HepG2 (cell line): ENCODE measurements around the gene IDH3A. TPM values are rescaled to one million over a fixed set of nuclear protein-coding genes. Genes with fewer than 3 reads are reported as not detected.

Experiments used
- FOXC1 ChIP-seq: sonication (generic); formaldehyde crosslinking; IDR thresholded peaks from 2 replicates; pipeline ENCODE4 v1.8.0; 2022; ENCODE audit warnings: mild to moderate bottlenecking, missing genetic modification reagents, borderline replicate concordance
- FOXK2 ChIP-seq: fragments of 450-650 bp; IDR thresholded peaks from 2 replicates; pipeline ENCODE4 v1.6.1; 2016
- HINFP ChIP-seq: sonication (generic); formaldehyde crosslinking; IDR thresholded peaks from 2 replicates; pipeline ENCODE4 v1.4.0; 2020; ENCODE audit warnings: low read depth, mild to moderate bottlenecking, missing genetic modification reagents
- REST ChIP-seq, 2 experiments: IDR thresholded peaks; 2 replicates each; pipeline ENCODE4 v1.6.1; 2011 to 2012; ENCODE audit warnings: low read length in 2 of 2, borderline replicate concordance in 1 of 2, low read depth in 1 of 2, mild to moderate bottlenecking in 1 of 2, moderate library complexity in 1 of 2
- TFAP4 ChIP-seq: sonication (generic); IDR thresholded peaks from 2 replicates; pipeline ENCODE4 v1.6.1; 2016; ENCODE audit warnings: low read depth, borderline replicate concordance
- THRA ChIP-seq: sonication (generic); formaldehyde crosslinking; IDR thresholded peaks from 2 replicates; pipeline ENCODE4 v1.4.0; 2020; ENCODE audit warnings: missing genetic modification reagents, borderline replicate concordance
- ZBTB8A ChIP-seq: sonication (generic); formaldehyde crosslinking; IDR thresholded peaks from 2 replicates; pipeline ENCODE4 v1.4.0; 2020; ENCODE audit warnings: mild to moderate bottlenecking, low read depth, missing genetic modification reagents, borderline replicate concordance
- ZNF142 ChIP-seq: sonication (generic); formaldehyde crosslinking; IDR thresholded peaks from 2 replicates; pipeline ENCODE4 v1.4.0; 2020; ENCODE audit warnings: missing genetic modification reagents
- ZNF281 ChIP-seq: sonication (generic); formaldehyde crosslinking; IDR thresholded peaks from 2 replicates; pipeline ENCODE4 v1.4.0; 2020; ENCODE audit warnings: missing genetic modification reagents, borderline replicate concordance
- ZNF460 ChIP-seq: sonication (generic); formaldehyde crosslinking; IDR thresholded peaks from 2 replicates; pipeline ENCODE4 v1.5.1; 2020; ENCODE audit warnings: missing genetic modification reagents, mild to moderate bottlenecking, borderline replicate concordance
- polyA plus RNA-seq, 8 experiments: library from polyadenylated mRNA; depleted of rRNA in 3 of 8; stranded (reverse) in 7 of 8; unstranded in 1 of 8; fragments of >200 nt; fragmentation: Illumina TruSeq in 4 of 8; extraction: Trizol in 4 of 8; gene quantifications; 2 replicates each; pipeline versions ENCODE4 v1.2.1 to v1.2.3, GENCODE V29; 2011 to 2016; ENCODE audit warnings: low read depth in 4 of 8, missing spikeins in 1 of 8, mixed read lengths in 1 of 8; ENCODE audit not compliant: insufficient read depth in 1 of 8
- total RNA-seq, 5 experiments: library from RNA; depleted of rRNA; stranded (reverse); fragments of >200 nt; fragmentation: Illumina TruSeq; extraction: Trizol; gene quantifications; 2 replicates each; pipeline ENCODE4 v1.2.3, GENCODE V29; 2016; ENCODE audit warnings: low read depth in 1 of 5

IDH3A gene
- total and polyA plus RNA-seq, 2 of the 13 experiments (the other 11 are each of a cell fraction or from before 2014, with no cell fraction given): 40.7 to 50.7 TPM

GRCh38 chr15:78149068-78149804 is at the start of gene IDH3A (continued):
- TF ChIP-seq FOXC1 (CRISPR knock-in tag) (no peak), FOXK2 (no peak), ZNF281 (no peak), ZNF142 (CRISPR knock-in tag) (no peak), THRA (CRISPR knock-in tag) (no peak), REST (IDR thresholded peaks at IDR 0.05; ENCODE audit: borderline replicate concordance in 1 of 2, low read depth in 1 of 2, low read length in 2 of 2) (no peak), HINFP (no peak), ZBTB8A (CRISPR knock-in tag) (no peak), ZNF460 (no peak), TFAP4 (no peak)
